Activated CD8-positive, alpha-beta T cell treated with anti-CD3 and anti-CD28 coated beads, Interleukin-2, amount 10 ng/mL, durations not matched to agents 7 days and 5 days (primary cell): ENCODE results near the gene UGT8. TPM values are rescaled to one million over a fixed set of nuclear protein-coding genes. Genes with fewer than 3 reads are reported as not detected.

ENCODE experiments used
- ATAC-seq: fragments of 150-1000 bp; cut with Tn5 transposase; one replicate; pipeline ENCODE4 v1.10.0; 2021; ENCODE audit warnings: moderate library complexity
- CTCF ChIA-PET: fragments of 350-600 bp; sonication (Branson Sonifier 250); formaldehyde crosslinking; loops from one replicate; lab custom pipeline; 2021; ENCODE audit warnings: antibody characterized with exemption; lab: Charles Lee
- POLR2A ChIA-PET: fragments of 350-600 bp; sonication (Branson Sonifier 250); formaldehyde crosslinking; loops from one replicate; lab custom pipeline; 2021; ENCODE audit warnings: antibody characterized with exemption; lab: Charles Lee
- DNase-seq: peaks from one replicate; pipeline ENCODE4 v3.0.0-alpha.2; 2020
- H3K27ac Mint-ChIP-seq: one replicate; pipeline ENCODE4 v1.8.0; 2021; ENCODE audit warnings: mild to moderate bottlenecking, mixed read lengths
- H3K27me3 Mint-ChIP-seq: one replicate; pipeline ENCODE4 v1.8.0; 2021; ENCODE audit warnings: low read depth, mixed read lengths
- H3K36me3 Mint-ChIP-seq: one replicate; pipeline ENCODE4 v1.8.0; 2021; ENCODE audit warnings: low read depth, mixed read lengths
- H3K4me1 Mint-ChIP-seq: one replicate; pipeline ENCODE4 v1.8.0; 2021; ENCODE audit warnings: low read depth, mixed read lengths
- H3K4me3 Mint-ChIP-seq: one replicate; pipeline ENCODE4 v1.8.0; 2021; ENCODE audit warnings: mild to moderate bottlenecking, mixed read lengths
- H3K9me3 Mint-ChIP-seq: one replicate; pipeline ENCODE4 v1.8.0; 2022; ENCODE audit warnings: mixed read lengths; ENCODE audit not compliant: insufficient read depth
- total RNA-seq, 2 experiments: library from RNA; stranded (reverse); gene quantifications; one replicate each; pipeline ENCODE4 v1.2.3, GENCODE V29; 2021

Gene UGT8
- total RNA-seq, 2 experiments from 2014 or later: not detected

- no peaks in the 10 kb centered on the region for H3K36me3 Mint-ChIP-seq
- no peak for DNase-seq
- no peak overlapping the region for H3K4me3 Mint-ChIP-seq
- no peak overlapping the region for H3K27ac Mint-ChIP-seq
- CTCF ChIA-PET: no interaction called here
- peaks cover 26% of the 10 kb centered on the region for H3K27me3 Mint-ChIP-seq
- peaks cover 7% of the 10 kb centered on the region for H3K4me1 Mint-ChIP-seq
- ATAC-seq: no peak
- POLR2A ChIA-PET: no interaction called here
- H3K9me3 Mint-ChIP-seq: no peaks in the 10 kb centered on the region
These were observed 3.4 kb upstream of the UGT8 start for GRCh38 chr4:114595207-114595606.

DNA sequence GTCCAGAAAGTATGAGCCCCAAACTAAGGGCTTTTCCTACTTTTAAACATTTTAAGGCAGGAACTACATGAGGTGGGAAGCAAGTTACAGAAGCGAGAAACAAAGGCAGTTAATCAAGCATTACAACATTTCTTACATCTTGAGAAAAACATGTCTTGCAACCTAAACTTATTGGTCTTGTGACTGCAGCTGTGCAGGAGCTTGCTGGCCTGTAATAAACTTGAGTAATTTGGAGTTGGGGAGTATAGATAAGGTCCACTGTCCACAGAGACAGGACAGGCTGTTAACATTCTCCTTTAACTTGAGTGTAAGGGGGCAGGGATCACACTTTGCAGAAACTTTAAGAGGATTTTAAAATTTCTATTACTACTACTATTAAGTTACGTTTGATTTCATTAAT lies 2.7 kb upstream of the UGT8 start:
- CTCF ChIA-PET: no interaction called here
- Mint-ChIP-seq H3K27me3 (peaks cover 31% of the 10 kb centered on the region), H3K36me3 (no peaks in the 10 kb centered on the region), H3K9me3 (no peaks in the 10 kb centered on the region), H3K4me3 (no peak overlapping the region), H3K4me1 (peaks cover 7% of the 10 kb centered on the region), H3K27ac (no peak overlapping the region)
- DNase-seq (no peak), ATAC-seq (no peak)
- POLR2A ChIA-PET: no interaction called here

DNA sequence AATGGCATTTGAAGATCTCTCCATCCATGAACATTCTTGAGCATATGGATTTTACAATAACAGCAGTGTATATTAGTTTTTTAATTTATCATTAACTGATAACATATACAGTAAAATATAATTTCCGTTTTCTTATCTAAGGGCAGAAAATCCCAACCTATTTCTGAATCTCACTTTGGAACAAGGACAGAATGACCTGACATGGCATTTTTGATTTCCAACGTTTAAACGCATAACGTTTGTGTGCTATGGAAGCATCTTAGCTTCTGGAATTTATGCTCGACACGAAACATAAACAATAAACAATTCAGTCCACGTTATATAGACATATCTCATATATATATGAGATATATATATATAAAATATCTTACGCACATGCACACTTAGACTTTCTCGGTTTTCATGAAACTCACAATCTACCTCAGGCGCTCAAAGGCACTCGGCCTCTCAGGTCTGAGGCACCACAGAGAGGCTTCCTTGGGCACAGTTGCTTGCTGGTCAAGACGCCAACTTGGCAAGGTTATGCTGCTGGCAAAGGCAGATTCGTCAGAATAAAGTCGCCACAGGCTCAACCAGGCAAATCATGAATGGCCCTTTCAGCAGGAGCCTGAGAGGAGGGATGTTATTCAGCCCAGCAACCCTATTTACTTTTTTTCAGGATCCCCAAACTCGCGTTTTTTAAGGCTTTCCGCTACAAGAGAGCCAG lies 1.0 kb upstream of the UGT8 start:
- Mint-ChIP-seq H3K27ac (no peak overlapping the region), H3K4me3 (peak overlapping the region; percentile 24), H3K9me3 (no peaks in the 10 kb centered on the region), H3K4me1 (peaks cover 7% of the 10 kb centered on the region), H3K27me3 (peaks cover 31% of the 10 kb centered on the region), H3K36me3 (no peaks in the 10 kb centered on the region)
- no peak for ATAC-seq
- POLR2A ChIA-PET: no interaction called here
- CTCF ChIA-PET: no interaction called here
- DNase-seq: no peak

DNA sequence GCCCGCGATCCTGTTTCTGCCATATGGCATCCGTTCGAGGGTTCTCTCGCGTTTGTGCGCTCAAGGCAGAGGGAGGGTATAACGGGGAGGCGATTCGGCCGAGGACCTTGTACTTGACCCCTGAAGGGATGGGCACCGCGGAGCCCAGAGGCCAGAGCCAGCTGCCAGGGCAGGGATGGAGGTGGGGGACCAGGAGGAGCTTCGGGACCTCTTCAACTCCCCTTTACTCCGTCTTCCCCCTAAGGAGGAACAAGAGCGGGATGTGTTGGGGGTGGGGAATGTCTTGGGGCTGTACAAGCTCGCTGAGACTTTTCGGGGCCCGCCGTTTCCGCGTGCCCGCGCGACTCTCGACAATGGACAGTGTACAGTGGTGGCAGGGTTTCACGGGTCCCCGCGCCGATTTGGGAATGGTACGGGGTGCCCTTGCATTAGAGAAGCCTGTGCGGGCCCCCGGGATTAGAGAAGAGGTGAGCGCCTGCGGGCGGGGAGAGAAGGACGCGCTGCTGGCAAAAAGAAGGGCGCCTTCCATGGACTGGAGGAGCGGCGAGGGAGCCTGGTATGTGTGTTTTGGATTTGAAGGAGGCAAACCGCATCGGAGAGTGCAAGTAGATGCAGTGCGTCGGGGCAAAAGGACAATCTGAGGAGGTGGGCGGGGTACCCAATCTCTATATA lies 760 bp downstream of the UGT8 start:
- DNase-seq (no peak), ATAC-seq (no peak)
- Mint-ChIP-seq H3K9me3 (no peaks in the 10 kb centered on the region), H3K4me3 (peak overlapping the region; percentile 37), H3K36me3 (no peaks in the 10 kb centered on the region), H3K27ac (no peak overlapping the region), H3K4me1 (peaks cover 7% of the 10 kb centered on the region), H3K27me3 (peaks cover 31% of the 10 kb centered on the region)
- POLR2A ChIA-PET: no interaction called here
- CTCF ChIA-PET: no interaction called here

DNA sequence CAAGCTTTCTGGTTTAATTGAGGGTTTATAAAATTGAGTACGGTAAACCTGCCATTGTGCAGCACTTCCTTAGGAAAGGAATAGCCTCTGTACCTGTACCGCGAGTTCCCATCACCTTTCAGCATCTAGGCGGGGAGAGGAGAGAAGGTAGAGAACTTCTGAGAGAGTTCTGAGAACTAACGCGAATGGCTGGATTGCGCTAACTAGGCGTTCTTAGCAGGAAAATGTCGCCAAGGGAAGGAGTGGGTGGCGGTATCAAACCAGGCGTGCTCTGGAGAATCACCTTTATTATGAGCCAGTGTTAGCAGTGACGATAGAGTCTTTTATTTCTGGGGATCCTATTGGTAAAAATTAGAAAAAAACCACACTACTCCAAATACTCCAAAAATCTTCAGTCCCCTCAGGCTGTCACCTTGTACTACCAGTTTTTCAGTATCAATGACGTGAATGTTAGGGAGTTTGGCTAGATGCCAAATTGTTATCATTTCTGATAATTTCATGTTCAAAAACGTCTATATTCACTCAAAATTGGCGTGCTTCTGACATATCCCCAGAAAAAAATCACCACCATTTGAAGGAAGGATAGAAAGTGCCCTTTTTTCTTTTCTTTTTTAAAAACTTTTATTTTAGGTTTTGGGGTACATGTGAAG lies 1.4 kb downstream of the UGT8 start:
- peaks cover 31% of the 10 kb centered on the region for H3K27me3 Mint-ChIP-seq
- no peak overlapping the region for H3K27ac Mint-ChIP-seq
- CTCF ChIA-PET: no interaction called here
- POLR2A ChIA-PET: no interaction called here
- peaks cover 7% of the 10 kb centered on the region for H3K4me1 Mint-ChIP-seq
- H3K36me3 Mint-ChIP-seq: no peaks in the 10 kb centered on the region
- DNase-seq (no peak), ATAC-seq (no peak)
- H3K4me3 Mint-ChIP-seq: no peak overlapping the region
- H3K9me3 Mint-ChIP-seq: no peaks in the 10 kb centered on the region

- Mint-ChIP-seq H3K9me3 (no peaks in the 10 kb centered on the region), H3K27me3 (peaks cover 31% of the 10 kb centered on the region), H3K4me3 (no peak overlapping the region), H3K4me1 (peaks cover 7% of the 10 kb centered on the region), H3K36me3 (no peaks in the 10 kb centered on the region), H3K27ac (no peak overlapping the region)
- DNase-seq (no peak), ATAC-seq (no peak)
- ChIA-PET POLR2A (no interaction called here), CTCF (no interaction called here)
These were observed 2.1 kb downstream of the UGT8 start for GRCh38 chr4:114600672-114601071.

DNA sequence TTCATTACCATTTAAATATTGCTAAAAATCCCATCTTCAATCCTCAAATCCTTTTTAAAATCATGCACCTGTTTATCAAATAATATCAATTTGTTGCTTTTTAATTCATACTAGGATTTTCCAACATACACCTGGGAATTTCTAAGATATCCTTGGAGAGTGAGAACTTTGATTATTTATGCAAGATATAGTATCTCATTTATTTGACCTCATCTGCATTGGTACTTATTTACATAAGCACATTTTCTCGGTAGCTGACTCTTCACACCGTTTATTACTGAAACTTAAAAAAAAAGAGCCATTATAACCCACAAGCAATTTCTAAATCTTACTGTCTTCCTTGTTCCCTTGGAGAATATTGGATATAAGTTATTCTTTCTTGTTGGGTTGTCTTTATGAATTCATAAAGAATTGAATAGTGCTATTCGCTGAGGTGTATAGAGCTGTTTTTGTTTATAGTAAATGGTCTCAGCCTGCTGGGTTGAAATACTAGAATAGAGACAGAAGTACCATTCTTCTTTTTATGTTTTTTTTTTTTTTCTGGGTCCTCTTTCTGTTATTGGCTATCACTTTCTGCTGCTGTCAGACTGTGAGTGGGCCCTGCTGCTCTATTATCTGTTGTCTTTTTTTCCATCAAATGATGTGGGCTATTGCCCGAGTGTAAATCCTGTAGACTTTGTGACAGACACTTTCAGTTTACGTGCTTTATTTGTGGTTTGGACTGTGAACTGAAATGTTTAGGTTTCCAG lies 2.9 kb downstream of the UGT8 start:
- POLR2A ChIA-PET: no interaction called here

DNA sequence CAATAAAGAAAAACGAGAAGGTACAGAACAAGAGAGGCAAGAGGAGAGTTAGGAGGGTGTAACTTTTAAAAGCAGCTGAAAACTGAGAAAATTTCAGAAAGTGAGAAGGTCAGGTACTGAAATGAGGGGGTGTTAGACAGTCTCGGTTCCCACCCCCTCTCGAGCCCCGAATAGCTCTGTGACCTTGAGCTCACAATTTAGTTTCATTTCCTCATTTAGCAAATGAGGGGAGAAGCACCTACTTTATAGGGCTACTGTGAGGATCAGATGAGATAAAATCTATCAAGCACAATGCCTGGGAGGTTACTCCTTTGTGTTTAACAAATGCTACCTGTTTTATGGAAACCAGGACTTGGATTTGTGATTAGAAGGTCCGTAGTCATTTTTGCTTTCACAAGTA lies 4.9 kb downstream of the UGT8 start:
- H3K27me3 Mint-ChIP-seq: peaks cover 21% of the 10 kb centered on the region
- no peaks in the 10 kb centered on the region for H3K36me3 Mint-ChIP-seq
- POLR2A ChIA-PET: no interaction called here
- ATAC-seq (no peak), DNase-seq (no peak)
- no peak overlapping the region for H3K27ac Mint-ChIP-seq
- H3K9me3 Mint-ChIP-seq: no peaks in the 10 kb centered on the region
- H3K4me1 Mint-ChIP-seq: peaks cover 3% of the 10 kb centered on the region
- CTCF ChIA-PET: no interaction called here
- H3K4me3 Mint-ChIP-seq: no peak overlapping the region

More for the DNA sequence above, 2.9 kb downstream of the UGT8 start:
- Mint-ChIP-seq H3K9me3 (no peaks in the 10 kb centered on the region), H3K4me3 (no peak overlapping the region), H3K27me3 (peaks cover 30% of the 10 kb centered on the region), H3K4me1 (peaks cover 7% of the 10 kb centered on the region), H3K27ac (no peak overlapping the region), H3K36me3 (no peaks in the 10 kb centered on the region)
- CTCF ChIA-PET: no interaction called here
- no peak for ATAC-seq
- DNase-seq: no peak

- H3K27ac Mint-ChIP-seq: no peak overlapping the region
- H3K4me1 Mint-ChIP-seq: no peaks in the 10 kb centered on the region
- CTCF ChIA-PET: no interaction called here
- no peak overlapping the region for H3K4me3 Mint-ChIP-seq
- no peaks in the 10 kb centered on the region for H3K27me3 Mint-ChIP-seq
- POLR2A ChIA-PET: no interaction called here
- no peaks in the 10 kb centered on the region for H3K9me3 Mint-ChIP-seq
- no peak for DNase-seq
- ATAC-seq: no peak
- H3K36me3 Mint-ChIP-seq: no peaks in the 10 kb centered on the region
These were observed 7.6 kb downstream of the UGT8 start for GRCh38 chr4:114606245-114606644.

GRCh38 chr4:114607056-114607455 lies 8.4 kb downstream of the UGT8 start:
- no peaks in the 10 kb centered on the region for H3K9me3 Mint-ChIP-seq
- ChIA-PET POLR2A (interaction anchor here (0.5 kb wide), 1 partner anchor 181 kb away, joined by 3 read pairs; no protein-coding TSS in a partner anchor), CTCF (no interaction called here)
- H3K27me3 Mint-ChIP-seq: no peaks in the 10 kb centered on the region
- H3K36me3 Mint-ChIP-seq: no peaks in the 10 kb centered on the region
- ATAC-seq (no peak), DNase-seq (no peak)
- no peak overlapping the region for H3K27ac Mint-ChIP-seq
- no peaks in the 10 kb centered on the region for H3K4me1 Mint-ChIP-seq
- H3K4me3 Mint-ChIP-seq: no peak overlapping the region

DNA sequence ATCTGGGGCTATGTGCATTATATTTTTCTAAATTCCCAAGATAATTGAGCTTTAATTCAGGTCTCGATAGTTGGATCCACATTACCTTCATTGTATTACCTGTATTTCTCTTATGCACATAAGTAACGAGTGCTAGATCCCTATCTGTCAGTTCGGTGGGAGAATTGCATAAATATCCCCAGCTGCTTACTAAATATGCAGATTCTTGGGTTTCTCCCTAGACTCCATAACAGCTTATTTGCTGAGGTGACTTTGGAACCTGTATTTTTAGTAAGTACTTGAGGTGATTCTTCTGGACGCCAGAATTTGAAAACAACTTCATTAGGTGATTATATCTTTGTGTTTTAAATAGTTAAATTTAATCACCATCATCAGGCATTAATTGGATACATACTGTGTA lies 15.0 kb downstream of the UGT8 start:
- ChIA-PET CTCF (no interaction called here), POLR2A (no interaction called here)
- H3K27ac Mint-ChIP-seq: no peak overlapping the region
- no peak for DNase-seq
- no peaks in the 10 kb centered on the region for H3K4me1 Mint-ChIP-seq
- ATAC-seq: no peak
- H3K9me3 Mint-ChIP-seq: no peaks in the 10 kb centered on the region
- no peaks in the 10 kb centered on the region for H3K36me3 Mint-ChIP-seq
- H3K4me3 Mint-ChIP-seq: no peak overlapping the region
- no peaks in the 10 kb centered on the region for H3K27me3 Mint-ChIP-seq

DNA sequence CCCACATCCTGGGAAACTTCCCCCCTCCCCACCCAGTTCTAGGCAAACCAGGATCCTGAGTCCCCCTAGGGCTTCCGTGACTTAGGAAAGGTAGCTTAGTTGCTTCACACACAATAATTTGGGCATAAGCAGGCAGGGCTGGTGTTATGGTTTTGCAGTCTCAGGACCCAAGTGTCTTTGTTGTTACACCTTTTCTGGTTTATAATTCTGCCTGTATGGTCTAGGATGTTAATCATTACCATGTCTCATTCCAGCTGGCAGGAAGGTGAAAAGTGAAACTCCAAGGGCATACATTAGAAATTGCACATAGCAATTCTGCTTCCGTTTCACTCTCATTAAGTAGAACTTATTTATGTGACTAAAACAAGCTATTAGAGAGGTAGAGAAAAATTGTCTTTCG lies 16.8 kb downstream of the UGT8 start:
- no peak for DNase-seq
- no peak for ATAC-seq
- H3K36me3 Mint-ChIP-seq: no peaks in the 10 kb centered on the region
- no peak overlapping the region for H3K27ac Mint-ChIP-seq
- ChIA-PET CTCF (no interaction called here), POLR2A (no interaction called here)
- H3K27me3 Mint-ChIP-seq: no peaks in the 10 kb centered on the region
- no peak overlapping the region for H3K4me3 Mint-ChIP-seq
- no peaks in the 10 kb centered on the region for H3K9me3 Mint-ChIP-seq
- H3K4me1 Mint-ChIP-seq: no peaks in the 10 kb centered on the region
